Gastrocnemius medialis (tissue), 4 donors: ENCODE results near the gene ATP5F1A.

Source experiments
- POLR2A ChIP-seq, 2 donors: fragments of 450-650 bp; IDR thresholded peaks; one replicate each; pipeline ENCODE4 v1.6.1; 2017; ENCODE audit warnings: antibody characterized with exemption in 2 of 2, mild to moderate bottlenecking in 2 of 2, moderate library complexity in 2 of 2
- TF ChIP-seq, protein P1 (sequence below), 5 experiments: fragments of 450-650 bp in 3 of 5; fragments of 200-600 bp in 2 of 5; sonication (generic) in 2 of 5; IDR thresholded peaks in 4 of 5; conservative IDR thresholded peaks in 1 of 5; 1 replicate in 4 of 5; 2 replicates in 1 of 5; pipeline ENCODE4 v1.5.1; 2016 to 2019; ENCODE audit warnings: antibody characterized with exemption in 5 of 5, mild to moderate bottlenecking in 3 of 5, moderate library complexity in 3 of 5

- TF ChIP-seq, protein P1, sequence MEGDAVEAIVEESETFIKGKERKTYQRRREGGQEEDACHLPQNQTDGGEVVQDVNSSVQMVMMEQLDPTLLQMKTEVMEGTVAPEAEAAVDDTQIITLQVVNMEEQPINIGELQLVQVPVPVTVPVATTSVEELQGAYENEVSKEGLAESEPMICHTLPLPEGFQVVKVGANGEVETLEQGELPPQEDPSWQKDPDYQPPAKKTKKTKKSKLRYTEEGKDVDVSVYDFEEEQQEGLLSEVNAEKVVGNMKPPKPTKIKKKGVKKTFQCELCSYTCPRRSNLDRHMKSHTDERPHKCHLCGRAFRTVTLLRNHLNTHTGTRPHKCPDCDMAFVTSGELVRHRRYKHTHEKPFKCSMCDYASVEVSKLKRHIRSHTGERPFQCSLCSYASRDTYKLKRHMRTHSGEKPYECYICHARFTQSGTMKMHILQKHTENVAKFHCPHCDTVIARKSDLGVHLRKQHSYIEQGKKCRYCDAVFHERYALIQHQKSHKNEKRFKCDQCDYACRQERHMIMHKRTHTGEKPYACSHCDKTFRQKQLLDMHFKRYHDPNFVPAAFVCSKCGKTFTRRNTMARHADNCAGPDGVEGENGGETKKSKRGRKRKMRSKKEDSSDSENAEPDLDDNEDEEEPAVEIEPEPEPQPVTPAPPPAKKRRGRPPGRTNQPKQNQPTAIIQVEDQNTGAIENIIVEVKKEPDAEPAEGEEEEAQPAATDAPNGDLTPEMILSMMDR (IDR thresholded peaks at IDR 0.05 in 4 of 5, conservative IDR thresholded peaks at IDR 0.05 in 1 of 5): no peak
- TF ChIP-seq POLR2A (IDR thresholded peaks at IDR 0.05): no peak
Observed at GRCh38 chr18:46062781-46063180, 35.3 kb downstream of the ATP5F1A start.
